ENCODE measurements around the gene PEX26.

DNA sequence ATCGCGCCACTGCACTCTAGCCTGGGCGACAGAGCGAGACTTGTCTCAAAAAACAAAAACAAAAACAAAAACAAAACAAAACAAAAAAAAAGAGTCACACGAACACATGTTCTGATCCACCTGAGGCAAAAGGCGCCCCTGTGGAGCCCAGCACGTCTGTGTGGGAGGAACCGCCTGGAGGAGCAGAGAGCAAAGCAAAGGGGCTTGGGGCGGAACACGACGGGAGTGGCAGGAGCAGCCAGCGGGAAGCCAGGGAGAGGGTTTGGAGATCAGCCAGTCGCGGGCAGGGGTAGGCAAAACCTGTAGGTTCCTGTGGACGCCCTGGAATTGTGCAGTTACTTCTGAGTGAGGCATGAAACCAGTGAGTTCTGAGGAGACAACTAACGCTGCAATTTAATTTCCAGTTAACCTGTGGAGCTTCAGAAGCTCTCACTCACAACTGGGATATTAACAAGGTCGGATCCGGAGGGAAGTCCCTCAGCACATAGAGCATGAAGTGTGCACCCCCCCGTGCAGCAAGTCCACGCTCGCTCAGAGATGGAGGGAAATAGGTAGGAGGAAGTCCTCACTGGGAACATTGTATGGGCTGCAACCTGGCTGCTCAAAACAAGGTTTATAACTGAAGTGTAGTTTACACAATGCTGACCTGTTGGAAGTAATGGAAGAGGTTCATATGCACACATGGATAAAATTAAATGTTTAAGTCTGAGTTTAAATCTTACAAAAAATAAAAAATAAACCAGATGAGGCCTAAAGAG is 59.0 kb downstream of the PEX26 start:
- TF ChIP-seq EZH2 (IDR thresholded peaks at IDR 0.05; ENCODE audit: low read length, missing control alignments), result no peak
- TF ChIP-seq, protein P1, sequence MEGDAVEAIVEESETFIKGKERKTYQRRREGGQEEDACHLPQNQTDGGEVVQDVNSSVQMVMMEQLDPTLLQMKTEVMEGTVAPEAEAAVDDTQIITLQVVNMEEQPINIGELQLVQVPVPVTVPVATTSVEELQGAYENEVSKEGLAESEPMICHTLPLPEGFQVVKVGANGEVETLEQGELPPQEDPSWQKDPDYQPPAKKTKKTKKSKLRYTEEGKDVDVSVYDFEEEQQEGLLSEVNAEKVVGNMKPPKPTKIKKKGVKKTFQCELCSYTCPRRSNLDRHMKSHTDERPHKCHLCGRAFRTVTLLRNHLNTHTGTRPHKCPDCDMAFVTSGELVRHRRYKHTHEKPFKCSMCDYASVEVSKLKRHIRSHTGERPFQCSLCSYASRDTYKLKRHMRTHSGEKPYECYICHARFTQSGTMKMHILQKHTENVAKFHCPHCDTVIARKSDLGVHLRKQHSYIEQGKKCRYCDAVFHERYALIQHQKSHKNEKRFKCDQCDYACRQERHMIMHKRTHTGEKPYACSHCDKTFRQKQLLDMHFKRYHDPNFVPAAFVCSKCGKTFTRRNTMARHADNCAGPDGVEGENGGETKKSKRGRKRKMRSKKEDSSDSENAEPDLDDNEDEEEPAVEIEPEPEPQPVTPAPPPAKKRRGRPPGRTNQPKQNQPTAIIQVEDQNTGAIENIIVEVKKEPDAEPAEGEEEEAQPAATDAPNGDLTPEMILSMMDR (conservative IDR thresholded peaks at IDR 0.05 in 1 of 2, IDR thresholded peaks at IDR 0.05 in 1 of 2; ENCODE audit: low read depth in 1 of 2, low read length in 2 of 2), result no peak
